DND-41 (cell line): ENCODE measurements around the gene IGFBP4.

Experiments used
- CTCF ChIP-seq: IDR thresholded peaks from 2 replicates; pipeline ENCODE4 v1.5.1; 2012; ENCODE audit warnings: borderline replicate concordance, low read length, moderate library complexity, mild to moderate bottlenecking; ENCODE audit not compliant: poor library complexity, severe bottlenecking; ENCODE audit errors: extremely low read depth
- EZH2 ChIP-seq: IDR thresholded peaks from 3 replicates; pipeline ENCODE4 v1.6.1; 2012; ENCODE audit warnings: borderline replicate concordance, low read depth, mild to moderate bottlenecking, moderate library complexity, low read length, inconsistent platforms; ENCODE audit not compliant: severe bottlenecking

- no peak for TF ChIP-seq CTCF
- TF ChIP-seq EZH2 = no peak
Observed at GRCh38 chr17:40437095-40437732, 6.0 kb upstream of the IGFBP4 start.
